Fibroblast of peridontal ligament (primary cell): ENCODE results near the gene MAIP1.
"Not testable (repeated sequence)": the region's sequence is repeated elsewhere in the genome, so short reads cannot be mapped to it uniquely, and the experiment has no call there.

Experiments used
- DNase-seq: peaks from one replicate; pipeline ENCODE4 v3.0.0-alpha.2; 2010; ENCODE audit errors: extremely low read depth

The MAIP1 gene, protein sequence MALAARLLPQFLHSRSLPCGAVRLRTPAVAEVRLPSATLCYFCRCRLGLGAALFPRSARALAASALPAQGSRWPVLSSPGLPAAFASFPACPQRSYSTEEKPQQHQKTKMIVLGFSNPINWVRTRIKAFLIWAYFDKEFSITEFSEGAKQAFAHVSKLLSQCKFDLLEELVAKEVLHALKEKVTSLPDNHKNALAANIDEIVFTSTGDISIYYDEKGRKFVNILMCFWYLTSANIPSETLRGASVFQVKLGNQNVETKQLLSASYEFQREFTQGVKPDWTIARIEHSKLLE

DNA sequence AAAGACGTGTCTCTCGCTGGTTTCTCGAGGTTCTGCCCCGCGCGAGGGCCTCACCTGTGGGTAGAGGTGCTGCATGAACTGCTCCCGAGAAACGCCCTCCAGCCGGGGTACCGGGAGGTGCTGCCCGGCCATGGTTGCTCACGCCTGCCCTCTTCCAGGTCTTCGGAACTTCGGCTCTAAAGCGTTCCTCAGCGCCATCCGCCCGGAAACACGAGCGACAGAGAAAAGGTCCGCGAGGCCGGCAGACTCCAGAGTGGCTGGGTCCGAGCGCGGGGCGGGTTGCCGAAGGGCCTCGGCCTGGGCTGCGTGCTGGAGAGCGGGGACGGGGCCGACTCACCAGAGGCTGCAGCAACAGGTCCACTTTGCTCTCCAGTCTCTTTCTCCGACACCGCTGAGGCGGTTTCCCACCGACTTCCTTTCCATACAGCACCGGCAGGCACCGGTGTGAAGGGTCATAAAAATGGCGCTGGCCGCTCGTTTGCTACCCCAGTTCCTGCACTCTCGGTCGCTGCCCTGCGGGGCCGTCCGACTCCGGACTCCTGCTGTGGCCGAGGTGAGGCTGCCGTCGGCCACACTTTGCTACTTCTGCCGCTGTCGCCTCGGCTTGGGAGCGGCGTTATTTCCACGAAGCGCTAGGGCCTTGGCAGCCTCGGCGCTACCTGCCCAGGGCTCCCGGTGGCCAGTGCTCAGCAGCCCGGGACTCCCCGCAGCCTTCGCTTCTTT, at the start of gene MAIP1, which contains the start of gene TYW5:
TSS of gene MAIP1 (plus strand) at position 244 of the 723 bp plus-strand sequence. CDS start at position 461, 217 bp downstream.
TSS of gene TYW5 (minus strand) at position 153 of the 723 bp plus-strand sequence. CDS start at position 132, 21 bp downstream.
- DNase-seq = peak; percentile 84

DNA sequence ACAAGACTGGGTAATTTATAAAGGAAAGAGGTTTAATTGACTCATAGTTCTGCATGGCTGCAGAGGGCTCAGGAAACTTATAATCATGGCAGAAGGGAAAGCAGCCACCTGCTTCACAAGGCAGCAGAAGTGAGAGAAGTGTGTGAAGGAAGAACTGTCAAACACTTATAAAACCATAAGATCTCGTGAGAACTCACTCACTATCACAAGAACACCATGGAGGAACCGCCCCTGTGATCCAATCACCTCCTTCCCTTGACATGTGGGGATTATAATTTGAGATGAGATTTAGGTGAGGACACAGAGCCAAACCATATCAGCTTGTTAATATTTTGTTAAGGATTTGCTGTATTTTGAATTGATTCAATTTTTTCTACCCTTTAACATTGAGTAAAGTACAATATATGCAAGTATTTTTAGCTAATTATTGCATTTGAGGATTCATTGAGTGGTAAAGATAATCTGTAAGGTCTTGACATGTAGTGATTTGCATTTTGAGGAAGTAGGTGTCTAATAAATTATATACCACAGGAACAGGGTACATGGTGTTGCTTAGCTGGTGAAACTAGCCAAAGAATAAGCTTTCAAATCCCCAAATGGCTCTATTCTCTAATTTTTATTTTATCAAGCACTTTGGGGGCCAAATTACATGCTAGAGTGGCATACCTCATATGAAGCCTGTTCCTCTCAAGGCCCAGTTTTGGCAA, 48.2 kb upstream of the MAIP1 start:
- no peak for DNase-seq

DNA sequence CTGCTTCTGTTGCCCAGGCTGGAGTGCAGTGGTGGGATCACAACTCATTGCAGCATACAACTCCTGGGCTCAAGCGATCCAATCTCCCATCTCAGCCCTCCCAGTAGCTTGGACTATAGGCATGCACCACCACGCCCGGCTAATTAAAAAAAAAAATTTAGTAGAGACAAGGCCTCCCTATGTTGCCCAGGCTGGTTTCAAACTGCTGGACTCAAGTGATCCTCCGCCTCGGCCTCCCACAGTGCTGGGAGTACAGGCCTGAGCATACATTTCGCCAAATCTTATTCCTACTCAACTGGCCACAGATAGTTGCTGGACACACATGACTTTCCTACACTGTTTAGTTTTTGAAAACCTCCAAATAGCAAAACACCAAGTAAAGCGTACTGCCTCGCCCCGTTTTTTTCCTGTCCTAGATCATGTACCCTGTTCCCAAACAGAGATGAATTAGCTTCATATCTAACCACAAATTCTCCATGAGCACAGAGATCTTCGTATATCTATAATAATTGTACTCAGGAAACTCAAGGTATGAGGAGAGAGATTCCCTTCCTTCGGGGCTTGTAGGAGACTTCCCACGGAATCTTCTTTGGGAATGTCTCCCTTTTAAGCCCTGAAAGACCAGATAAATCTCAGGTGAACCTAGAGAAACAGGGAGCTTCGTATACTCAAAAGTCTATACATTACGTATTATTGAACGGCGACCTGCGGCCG, 44.9 kb upstream of the MAIP1 start:
- no peak for DNase-seq

DNA sequence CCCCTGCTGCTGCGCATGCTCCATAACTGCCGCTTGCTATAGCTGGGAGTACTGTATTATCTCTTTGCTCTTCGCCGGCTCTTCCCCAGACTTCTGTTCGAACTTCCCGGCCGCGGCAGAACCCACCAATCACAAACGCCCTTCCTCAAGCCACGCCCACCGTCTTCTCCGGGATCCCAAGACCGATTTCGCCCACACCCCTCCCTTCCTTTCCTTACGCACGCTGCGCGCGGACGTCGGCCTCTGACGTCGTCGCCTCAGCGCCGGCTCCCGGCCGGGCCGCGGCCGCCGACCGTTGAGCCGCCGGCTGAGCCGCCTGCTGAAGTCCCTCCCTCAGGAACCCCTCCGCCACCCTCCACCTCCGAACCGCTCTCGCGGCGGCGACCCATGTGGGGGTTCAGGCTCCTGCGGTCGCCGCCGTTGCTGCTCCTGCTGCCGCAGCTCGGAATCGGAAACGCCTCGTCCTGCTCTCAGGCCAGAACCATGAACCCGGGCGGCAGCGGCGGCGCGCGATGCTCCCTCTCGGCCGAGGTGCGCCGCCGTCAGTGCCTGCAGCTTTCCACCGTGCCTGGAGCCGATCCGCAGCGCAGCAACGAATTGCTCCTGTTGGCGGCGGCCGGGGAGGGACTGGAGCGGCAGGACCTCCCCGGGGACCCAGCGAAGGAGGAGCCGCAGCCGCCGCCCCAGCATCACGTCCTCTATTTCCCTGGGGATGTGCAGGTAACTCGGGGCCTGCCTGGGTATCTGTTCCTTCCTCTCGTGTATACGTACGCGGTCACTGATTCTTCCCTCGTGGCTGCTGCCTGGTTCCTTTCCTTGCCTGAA, 44.1 kb upstream of the MAIP1 start, which contains the start of gene C2orf69:
TSS of gene C2orf69 (plus strand) at position 242 of the 825 bp plus-strand sequence. CDS start at position 388, 146 bp downstream.
- peak; percentile 97 for DNase-seq

DNA sequence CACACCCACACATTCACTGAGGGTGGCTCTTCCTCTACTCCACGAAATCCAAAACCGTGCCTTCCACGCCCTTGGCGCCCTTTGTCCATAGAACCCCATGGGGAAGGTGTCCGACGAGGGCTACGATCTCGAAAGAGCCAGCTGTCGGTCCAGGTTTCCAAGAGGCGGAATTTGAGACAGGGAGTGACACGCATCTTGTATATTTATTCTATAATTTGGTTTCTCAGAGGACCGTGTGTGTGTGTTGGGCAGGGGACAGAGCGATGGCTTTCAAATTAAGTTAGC, 43.6 kb upstream of the MAIP1 start:
- peak; percentile 23 for DNase-seq

DNA sequence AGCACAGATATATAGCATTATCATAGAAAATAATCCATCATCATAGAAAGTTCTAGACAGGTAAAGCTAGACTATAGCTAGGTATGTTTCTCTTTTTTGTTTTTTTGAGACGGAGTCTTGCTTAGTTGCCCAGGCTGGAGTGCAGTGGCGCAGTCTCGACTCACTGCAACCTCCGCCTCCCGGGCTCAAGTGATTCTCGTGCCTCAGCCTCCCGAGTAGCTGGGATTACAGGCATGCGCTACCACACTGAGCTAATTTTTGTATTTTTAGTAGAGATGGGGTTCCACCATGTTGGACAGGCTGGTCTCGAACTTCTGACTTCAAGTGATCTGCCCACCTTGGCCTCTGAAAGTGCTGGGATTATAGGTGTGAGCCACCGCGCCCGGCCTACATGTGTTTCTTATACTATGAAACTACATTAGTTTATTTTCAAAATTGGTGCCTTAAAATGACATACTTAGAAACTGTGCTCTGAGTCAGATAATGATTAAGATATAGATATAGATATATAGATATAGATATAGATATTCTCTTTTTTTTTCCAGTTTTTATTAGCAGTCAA, 42.7 kb upstream of the MAIP1 start:
- DNase-seq = not testable (repeated sequence)

DNA sequence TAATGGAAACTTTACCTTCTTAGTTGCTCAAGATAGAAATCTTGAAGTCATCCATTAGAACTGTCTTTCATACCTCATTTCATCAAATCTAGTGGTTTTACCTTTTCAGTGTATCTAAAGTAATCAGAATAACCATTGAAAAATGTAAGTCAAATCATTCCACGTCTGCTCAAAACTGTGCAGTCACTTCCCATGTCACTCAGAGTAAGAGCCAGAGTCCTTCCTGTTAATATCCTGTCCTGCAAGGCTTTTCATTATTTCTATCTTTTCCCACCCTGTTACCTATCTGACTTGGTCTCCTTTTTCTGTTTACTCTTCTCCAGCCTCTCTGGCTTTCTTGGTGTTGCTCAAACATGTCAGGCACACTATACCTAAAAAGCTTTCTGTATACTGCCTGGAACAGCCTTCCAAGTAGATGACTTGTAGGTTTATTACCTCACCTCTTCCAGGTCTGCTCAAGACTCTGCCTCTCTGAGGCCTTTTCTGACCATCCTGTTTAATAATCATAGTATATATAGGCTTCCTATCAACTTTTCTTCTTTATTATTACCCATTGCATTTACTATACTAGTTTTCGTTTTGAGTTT, 40.9 kb upstream of the MAIP1 start:
- DNase-seq = no peak

DNA sequence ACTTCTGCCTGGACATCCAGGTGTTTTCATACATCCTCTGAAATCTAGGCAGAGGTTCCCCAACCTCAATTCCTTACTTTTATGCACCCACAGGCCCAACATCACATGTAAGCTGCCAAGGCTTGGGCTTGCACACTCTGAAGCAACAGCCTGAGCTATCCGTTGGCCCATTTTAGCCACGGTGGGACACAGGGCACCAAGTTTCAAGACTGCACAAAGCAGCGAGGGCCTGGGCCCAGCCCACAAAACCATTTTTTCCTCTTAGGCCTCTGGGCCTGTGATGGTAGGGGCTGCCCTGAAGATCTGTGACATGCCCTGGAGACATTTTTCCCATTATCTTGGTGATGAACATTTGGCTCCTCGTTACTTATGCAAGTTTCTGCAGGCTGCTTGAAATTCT, 38.4 kb upstream of the MAIP1 start:
- no peak for DNase-seq

DNA sequence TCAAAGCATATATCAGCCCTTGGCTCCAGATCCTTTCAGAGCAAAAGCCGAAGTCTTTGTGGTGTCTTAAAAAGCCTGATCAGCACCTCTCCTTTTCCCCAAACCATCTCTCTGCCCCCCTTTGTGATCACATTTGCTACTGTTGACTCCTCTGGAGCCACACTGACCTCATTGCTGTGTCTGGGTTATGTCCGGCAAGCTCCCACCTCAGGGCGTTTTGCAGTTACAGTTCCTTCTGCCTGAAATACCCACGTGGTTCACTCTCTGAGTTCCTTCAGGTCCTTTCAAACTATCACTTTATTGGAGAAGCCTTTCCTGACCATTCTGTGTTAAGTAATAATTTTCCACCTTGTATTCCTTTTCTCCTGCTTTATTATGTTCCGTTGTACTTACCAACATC, 32.5 kb upstream of the MAIP1 start:
- DNase-seq = no peak

DNA sequence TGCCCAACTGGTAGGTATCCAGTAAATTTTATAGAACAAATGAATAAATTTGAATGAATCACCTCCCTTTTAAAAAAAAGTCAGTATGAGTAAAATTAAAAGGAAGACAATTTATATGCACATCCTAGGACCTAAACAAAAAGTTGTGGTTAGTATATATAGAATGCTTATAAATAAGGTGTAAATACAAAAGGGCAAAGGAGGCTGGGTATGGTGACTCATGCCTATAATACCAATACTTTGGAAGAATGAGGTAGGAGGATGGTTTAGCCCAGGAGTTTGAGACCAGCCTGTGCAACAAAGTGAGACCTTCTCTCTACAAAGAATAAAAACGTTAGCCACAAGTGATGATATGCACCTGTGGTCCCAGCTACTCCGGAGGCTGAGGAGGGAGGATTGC, 31.5 kb upstream of the MAIP1 start:
- DNase-seq = no peak

DNA sequence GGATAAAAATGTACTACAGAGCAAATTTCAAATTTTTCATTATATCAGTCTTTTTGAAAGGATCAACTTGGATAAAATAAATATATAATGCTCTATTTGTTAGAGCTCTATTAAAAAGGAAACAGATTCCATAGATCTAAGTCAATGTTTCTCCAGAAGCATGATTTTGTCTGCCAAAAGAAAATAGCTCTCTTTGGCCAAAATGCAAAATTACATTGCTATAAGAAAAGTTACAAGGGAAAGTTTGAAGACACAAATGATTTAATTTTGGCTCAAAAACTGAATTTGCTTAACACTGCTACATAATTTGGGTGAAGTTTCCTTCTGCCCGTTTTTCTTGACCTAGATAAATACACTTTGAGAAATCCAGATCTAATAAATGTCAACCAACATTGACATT, 28.6 kb upstream of the MAIP1 start:
- DNase-seq = peak; percentile 54

DNA sequence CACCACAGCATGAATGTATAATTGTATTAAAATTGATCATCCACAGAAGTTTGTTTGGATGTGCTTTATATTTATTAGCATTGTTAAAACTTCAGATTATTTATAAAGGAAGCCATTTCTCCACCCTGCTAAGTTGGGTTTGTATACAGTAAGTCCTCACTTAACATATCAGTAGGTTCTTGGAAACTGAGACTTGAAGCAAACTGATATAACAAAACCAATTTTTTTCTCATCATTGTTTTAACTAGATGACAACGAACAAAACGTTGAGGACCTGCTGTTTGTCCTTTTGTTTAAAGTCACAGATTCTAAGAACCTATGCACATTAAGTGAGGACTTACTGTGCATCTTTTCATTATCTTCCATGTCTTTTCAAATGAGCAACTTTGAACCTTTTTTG, 27.2 kb upstream of the MAIP1 start:
- no peak for DNase-seq

DNA sequence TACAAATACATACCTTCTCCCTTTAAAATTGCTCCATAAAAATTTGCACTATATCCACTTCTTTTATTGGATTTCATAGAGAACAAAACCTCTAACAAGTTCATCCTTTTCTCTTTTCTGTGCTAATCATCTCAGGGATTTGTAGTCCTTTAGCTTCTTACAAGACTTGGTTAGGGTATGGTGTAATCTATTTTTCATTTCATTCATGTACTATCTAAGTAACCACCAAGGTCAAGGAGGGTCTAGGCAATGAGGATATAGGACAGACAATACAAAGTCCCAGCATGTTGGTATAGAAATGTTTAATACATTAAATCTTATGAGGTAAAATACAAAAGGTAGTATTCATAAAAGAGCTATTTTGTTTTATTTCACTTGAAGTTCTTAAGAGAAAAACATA, 26.8 kb upstream of the MAIP1 start:
- no peak for DNase-seq

DNA sequence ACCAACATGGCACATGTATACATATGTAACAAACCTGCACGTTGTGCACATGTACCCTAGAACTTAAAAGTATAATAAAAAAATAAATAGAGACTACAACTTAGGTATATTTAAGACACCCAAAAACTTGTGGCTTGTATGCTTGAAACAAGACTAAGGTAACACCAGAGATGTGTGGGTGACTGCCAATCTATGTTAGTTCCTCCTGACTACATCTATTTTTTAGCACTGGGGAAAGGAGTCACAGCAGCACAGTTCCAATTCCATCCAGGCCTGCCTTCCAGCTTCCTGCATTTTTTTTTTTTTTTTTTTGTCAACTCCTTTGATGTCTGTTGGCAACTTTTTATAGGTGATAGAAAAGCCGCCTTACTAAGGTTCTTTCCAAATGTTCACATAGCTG, 26.1 kb upstream of the MAIP1 start:
- no peak for DNase-seq

DNA sequence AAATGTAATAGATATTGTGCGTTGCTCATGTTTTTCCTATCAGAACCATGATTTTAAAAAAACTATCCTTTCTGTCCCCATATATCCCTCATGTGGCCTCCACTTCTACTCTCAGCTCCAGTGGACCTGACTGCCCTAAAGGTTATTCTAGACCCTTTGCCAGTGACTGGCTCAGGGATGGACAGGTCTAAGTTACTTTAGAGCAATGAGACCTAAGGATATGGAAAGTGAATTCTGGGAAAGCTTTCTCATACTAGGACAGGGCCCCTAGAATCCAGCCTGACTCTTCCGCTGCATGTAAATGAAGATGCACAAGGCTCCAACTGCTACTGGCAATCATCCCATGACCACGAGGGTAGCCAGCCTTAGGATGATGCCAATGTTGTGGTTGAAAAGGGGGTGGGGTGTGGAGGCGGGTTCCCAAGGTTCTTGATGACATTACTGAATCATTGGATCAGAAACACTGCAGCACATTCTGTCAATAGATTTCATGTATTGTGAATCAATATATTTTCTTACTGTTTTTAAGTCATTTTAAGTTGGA, 23.0 kb upstream of the MAIP1 start:
- DNase-seq = peak; percentile 56

DNA sequence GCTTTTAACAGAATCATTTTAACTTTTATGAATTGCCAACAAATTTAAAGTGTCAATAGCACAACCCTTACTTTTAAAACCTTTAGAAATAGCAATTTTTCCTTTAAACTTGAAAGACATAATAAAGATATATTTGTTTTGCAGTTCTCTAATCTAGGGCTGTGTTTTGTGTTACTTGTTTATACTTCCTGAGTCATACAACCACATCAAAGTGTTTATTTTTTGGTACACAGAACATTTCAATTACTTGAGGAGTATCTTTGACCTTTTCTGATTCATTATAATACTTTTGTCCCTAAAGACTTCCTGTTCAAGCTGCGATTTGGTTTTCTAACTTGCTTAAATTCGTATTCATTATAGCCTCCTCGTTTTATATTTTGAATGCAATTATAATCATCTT, 21.9 kb upstream of the MAIP1 start:
- peak; percentile 32 for DNase-seq

DNA sequence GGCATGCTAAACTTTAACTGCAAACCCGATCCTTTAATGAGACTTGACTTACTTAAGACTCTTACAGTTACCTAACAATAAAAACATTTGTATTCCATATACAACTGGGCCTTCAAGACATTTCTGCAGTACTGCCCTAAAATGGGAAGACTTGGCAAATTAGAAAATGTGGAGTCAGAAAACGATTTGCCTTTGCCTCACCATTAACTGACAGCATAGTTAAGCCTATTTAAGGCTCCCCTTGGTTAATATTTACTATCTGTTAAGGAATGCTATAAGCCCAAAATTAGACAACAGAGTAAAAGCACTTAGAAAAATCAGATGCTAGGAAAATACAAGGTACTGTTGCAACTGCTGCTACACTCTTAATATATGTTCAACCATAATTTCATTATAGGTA, 18.8 kb upstream of the MAIP1 start:
- no peak for DNase-seq

DNA sequence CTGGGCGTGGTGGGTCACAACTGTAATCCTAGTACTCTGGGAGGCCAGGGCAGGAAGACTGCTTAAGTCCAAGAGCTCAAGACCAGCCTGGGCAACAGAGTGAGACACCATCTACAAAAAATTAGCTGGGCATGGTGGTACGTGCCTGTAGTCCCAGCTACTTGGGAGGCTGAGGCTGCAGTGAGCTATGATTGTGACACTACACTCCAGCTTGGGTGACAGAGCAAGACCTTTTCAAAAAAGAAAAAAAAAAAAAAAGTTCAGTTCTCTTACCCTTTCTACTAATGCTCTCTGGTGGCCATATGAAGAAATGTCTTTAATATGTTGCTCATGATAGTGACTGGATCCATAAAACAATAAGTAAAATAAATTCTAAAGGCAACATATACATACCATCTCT, 15.0 kb upstream of the MAIP1 start:
- DNase-seq = peak; percentile 63

DNA sequence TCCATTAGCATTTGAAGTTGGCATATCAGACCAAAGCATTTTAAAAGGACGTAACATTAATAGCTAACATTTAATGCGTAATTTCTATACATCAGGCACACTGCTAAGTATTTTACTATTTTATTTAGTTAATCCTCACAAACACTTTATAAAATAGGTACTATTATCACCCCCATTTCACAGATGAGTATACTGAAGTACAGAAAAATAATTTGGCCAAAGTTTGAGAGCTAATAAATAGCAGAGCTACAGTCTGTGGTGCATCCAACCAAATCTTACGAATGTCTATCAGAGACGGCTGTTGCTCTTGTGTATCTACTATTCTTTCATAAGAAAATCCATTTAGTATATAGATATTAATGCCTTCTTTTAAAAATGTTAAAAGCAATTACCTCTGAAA, 12.0 kb upstream of the MAIP1 start:
- DNase-seq = no peak

DNA sequence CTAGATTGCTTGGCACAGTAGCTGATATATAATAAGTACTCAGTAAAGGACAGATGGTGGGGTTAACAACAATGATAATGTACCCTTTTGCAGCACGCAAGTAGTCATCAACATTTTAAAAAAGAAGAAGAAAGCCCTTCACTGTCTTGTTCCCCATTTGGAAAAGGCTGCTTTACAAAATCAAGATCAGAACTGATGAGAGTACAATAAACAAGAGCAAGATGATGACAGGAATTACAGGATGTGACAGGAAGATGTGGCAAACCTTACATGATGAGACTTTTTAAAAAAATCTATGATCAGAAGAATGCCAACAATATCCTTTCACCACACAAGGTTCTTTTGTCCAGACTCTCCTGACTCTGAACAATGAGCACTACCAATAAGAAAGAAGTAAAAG, 9.2 kb upstream of the MAIP1 start:
- no peak for DNase-seq
